HG02588 (cell line): ENCODE data around the gene CDH13.

Source experiments
- ATAC-seq: cut with Tn5 transposase; IDR thresholded peaks from one replicate; pipeline ENCODE4 v1.9.1; 2021; ENCODE audit warnings: mild to moderate bottlenecking, moderate library complexity; ENCODE audit not compliant: unreplicated experiment

CDH13 gene

DNA sequence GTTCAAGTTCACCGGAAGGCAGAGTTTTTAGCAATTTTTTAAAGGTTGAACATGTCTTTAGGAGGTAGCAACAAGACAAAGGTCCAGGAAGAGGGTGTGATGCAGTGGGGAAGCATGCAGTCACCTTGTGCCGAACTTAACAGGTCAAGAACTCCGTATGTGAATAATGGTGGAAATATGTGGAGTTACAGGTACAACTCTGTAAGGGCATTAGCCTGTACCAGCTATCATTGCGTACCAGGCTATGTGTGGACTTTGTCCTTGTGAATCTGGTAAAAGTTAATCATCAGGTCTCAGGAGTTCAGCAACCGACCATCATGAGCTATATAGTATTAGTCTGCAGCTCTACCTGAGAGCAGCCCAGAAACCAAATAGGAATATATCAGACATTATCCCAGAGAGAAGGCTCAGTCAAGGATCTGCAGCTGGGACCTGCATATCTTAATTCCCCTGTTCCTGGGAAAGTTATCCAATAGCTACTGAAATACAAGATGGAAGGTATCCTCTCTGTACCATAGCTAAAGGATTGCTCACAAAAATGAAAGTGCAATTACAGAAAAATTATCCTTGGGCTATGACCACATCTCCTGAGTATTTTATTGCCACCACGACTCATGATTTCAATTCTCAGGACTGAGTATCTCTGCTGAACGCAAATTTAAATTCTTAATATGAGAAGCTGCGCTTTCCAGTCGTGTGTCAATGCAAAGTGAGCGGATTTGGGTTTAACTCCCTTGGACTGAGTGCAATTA, 469.3 kb downstream of the CDH13 start:
- no peak for ATAC-seq

DNA sequence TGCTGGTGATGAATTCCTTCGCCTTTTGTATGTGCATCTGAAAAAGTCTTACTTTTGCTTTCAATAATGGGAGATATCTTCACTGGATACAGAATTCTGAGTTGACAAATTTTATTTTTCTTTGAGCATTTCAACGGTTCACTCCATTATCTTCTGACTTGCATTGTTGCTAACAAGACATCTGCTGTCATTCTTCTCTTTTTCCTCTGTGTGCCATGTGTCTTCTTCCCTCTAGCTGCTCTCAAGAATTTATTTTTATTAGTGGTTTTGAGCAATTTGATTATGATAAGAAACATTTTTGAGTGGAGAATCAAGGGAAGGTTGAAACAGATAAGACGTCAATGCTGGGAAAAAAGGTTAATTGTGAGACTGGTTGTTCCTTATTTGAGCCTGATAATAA, 471.8 kb downstream of the CDH13 start:
- no peak for ATAC-seq

DNA sequence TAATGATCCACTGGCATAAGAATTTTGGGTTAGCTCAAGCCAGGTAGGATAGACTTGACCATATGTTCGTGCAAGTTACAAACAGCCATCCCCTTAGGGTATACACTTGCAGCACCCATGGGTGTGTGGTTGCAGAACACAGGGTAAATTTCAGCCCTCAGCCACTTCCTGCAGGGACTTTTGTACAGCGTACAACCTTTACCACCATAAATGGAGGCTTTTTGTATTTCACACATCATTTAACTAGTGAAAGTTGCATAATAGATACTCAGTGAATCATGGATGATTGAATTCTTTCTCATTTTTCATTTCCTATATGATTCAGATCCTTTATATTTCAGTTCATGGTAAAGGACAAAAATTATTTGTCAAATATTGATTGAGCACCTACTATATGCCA, 473.9 kb downstream of the CDH13 start:
- ATAC-seq: no peak

DNA sequence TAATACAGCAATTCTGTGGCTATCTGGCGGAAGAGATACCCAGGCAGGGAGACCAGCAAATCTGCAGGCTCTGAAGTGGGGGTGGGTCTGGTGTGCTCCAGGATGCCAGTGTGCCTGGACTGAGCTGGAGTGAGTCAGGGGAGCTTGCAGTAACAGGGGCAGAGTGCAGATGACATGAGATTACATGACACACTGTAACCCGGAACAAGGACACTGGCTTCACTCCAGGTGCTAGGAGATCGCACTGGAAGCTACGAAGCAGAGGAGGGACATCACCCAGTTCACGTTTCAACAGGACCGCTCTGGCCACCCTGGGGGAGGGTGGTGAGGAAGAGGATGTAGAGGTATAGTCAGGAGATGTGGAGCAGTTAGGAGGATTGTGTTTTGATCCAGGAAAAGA, 475.6 kb downstream of the CDH13 start:
- no peak for ATAC-seq

DNA sequence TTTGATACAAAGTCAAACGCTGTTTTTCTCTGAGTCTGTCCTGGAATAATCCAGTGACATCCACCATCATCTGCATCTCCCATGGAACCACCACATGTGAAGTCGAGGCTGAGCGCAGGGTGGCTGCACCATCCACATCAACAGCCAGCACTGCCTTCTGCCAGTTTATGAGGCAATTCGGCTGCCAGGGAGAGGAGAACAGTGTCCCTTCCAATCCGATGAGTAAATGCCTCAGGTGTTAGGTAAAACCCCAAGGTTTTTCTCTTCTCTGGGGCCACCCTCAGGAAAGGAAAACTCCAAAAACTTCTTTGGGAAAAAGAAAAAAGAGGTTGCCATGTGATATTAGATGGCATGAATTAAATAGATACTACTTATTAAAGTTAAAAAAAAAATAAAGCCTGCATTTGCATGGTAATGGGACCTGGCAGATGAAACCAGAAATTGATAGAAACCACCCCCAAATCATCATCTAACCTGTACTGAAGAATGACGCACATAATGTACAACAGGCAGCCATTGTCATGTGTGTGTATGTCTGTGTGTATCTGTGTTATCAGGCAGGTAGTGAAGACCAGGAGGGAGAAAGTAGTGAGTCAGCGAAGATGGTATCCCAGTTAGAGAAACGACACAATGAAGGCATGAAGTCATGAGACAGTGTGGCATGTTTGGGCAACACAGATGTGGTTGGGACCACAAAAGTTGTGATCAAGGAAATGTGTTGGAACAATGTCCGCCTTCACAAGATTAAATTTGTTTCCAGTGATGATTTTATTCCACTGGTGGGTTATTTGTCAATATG, 478.7 kb downstream of the CDH13 start:
- no peak for ATAC-seq

DNA sequence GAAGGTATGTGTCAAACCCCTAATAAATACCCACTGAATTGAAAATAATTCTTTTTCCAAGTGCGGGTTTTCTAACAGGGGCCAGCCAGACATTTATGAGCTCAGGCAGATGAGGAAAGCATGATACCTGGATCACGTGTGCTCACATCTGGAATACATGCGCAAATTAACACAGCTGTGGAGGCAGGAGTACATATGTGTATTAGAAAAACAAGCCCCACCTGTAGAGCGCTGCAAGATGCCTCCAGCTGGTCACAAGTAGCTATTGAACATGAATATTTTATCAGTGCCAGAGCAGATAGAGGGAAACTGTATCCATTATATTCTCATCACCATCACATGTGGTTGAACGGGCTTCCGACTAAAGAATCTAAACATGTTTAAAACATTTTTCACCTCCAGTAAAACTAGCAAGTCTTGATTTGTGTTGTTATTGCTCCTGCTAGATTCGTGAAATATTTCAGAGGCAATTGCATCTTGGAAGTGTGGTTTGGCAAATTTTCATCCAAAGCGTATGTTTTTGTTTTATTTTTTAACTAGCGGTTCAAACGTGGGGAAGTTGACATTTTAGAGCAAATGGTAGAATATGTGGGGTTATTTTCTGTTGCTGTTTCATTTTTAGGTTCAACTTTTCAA, 482.8 kb downstream of the CDH13 start:
- ATAC-seq: no peak

DNA sequence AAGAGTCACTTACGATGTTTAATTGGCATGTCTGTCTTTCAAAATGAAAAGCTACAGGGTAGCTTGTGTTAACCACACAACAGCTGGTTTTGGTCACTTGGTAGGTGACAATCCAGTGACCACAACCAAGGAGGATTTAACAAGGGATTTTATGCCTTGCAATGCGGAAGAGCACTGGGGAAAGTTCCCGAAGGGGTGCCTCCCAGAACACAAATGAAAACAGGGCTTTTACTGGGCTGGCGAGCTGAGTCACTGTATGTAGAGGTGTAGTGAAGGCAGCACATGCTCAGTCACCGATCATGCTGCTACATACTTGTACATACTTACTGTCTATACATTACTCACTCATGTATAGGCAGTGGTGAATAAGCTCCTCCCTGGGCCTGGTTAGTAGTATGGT, 483.5 kb downstream of the CDH13 start:
- ATAC-seq: no peak

DNA sequence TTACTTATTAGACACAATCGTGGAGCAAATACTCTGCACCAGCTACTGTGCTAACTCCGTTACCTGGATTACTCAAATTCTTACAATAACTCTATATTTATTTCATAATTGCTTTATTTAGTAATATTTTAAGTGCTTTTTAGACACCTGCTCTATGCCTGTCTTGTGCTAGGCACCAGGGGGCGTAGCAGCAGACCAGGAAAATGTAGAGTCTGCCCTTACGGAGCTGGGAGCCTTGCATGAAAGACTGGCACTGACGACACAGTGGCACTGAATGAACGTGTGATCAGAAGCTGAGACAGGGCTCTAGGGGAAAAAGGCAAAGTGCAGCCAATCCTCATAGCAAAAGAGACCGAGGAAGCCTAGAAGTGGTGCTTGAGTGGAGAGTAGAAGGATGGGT, 486.5 kb downstream of the CDH13 start:
- ATAC-seq: no peak

DNA sequence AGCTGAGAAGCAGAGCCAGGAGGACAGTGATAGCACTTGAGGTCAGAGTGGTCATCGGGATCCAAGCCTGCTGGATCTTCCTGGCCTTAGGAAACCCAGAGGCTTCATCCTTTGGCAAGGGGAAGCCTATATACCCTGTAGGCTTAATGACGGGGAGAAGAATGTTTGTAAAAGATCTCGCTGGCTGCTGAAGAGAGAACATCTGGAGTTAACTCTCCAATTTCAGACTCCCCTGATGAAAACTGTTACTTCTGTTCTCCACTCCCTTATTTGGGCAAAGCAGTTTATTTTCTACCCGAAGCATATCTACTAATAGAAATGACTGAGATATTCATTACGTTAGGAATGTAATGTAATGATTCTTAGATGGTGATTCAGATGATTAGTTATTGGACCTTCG, 487.0 kb downstream of the CDH13 start:
- ATAC-seq: no peak

DNA sequence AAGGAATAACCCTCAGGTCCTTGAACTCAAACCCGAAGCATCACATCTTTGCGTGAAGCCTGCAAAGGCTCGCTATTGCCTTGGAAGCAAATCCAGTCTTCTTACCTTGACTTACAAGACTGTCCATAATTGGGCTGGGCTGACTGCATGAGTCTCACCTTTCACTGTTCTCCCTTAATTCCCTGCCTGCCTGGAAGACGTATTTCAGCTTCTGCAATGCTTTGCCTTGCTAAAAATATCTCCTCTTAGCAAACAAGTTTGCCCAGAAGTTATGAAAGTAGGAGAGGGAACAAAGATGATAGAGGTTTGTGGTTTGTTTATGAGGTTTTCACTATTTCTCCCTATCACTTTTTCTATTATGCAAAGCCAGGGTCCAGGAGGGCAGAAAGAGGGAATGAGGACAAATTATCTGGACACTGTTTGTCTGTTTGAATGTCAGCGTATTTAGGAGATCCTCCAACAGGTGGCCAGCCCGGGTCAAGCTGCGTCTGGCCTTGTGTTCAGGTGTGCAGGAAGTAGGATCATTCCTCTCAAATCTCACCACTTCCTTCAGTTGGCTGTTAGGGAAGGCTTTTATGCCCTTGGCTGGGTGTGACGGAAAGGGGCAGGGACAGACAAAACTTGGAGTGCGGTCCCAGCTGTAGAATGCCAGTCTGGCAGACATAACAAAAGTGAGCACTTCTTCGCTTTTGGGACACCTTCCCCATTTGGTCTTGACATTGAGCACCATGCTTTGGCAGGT, 488.9 kb downstream of the CDH13 start:
- ATAC-seq: no peak

DNA sequence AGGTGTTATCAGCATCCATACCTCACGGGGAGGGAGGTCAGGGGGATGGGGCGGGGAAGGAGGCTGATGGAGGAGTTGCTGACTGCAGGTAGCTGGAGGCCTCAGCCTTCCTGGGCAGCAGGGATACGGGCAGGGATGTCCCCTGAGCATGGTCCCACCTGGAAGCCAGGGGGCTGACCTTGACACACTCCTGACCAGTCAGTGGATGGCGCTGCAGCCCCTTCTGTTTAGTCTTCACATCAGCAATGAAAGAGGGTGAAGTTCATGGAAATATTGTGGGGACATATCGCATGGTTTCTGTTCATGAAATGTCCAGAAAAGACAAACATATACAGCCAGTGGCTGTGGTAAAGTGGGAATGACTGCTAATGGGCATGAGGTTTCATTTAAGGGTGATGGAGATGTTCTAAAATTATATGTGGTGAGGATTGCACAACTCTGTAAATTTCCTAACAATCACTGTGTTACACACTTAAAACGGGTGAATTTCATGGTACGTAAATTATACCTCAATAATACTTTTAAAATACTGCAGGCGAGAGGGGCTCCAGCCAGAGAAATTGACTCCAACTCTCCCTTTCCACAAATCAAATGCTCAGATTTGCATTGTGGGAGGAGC, 489.6 kb downstream of the CDH13 start:
- no peak for ATAC-seq

DNA sequence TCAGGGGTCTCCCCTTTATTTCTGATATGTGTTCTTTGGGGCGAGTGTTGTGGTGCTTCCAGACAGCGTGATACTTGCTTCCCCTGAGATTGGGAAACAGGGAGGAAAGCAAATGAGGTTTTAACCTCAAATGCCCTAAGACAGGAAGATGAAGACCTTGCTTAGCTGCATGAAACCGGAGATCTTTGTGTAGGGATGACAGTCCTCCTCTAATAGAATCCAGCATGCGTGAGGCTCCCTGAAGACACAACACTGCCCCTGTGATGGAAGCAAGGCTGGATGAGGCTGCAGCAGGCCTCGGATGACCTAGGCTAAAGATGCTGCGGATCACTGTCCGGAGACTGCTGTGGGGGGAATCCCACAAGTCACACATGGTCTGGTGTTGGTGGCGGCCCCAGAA, 491.0 kb downstream of the CDH13 start:
- ATAC-seq: no peak

DNA sequence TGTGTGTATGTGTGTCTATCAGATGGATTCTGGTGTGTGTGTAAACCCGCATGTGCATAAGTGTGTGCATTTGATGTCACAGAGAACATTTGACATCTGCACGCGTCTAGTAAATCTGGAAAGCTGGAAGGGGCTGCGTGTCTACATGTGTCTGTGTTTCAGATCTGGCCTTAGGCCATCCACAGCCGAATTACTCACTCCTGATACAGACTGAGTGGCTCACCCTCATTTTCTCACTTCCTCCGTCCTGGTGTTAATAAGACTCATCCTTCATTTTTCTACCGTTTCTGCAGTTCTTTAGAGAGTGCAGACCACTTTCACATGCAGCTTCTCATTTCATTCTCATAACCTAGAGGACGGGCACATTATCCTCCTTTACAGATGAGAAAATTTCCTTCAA, 491.6 kb downstream of the CDH13 start:
- no peak for ATAC-seq

DNA sequence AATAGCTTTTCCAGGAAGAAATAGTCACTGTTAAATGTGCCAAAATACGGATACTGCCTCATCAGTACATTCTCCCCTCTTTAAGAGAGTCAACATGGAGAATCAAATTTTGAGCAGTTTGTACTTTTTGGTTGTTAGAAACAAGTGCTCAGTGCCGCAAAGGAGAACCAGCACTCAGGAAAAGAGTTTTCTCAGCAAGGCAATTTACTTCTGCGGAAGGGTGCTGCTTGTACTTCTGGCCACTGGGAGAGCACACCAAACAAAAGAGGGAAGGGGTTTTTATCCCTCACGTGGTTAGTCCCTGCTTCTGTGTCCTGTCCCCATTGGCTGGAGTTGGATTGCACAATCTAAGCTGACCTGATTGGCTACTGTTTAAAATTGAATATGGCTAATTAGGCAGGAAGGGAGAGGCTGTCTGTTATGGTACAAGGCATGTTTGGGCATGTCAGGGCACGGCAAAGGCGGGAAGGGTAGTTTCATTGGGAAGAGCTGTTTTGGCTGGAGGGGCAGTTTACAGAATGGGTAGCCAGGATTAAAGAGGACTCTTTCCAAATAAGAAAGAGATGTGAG, 499.3 kb downstream of the CDH13 start:
- no peak for ATAC-seq

DNA sequence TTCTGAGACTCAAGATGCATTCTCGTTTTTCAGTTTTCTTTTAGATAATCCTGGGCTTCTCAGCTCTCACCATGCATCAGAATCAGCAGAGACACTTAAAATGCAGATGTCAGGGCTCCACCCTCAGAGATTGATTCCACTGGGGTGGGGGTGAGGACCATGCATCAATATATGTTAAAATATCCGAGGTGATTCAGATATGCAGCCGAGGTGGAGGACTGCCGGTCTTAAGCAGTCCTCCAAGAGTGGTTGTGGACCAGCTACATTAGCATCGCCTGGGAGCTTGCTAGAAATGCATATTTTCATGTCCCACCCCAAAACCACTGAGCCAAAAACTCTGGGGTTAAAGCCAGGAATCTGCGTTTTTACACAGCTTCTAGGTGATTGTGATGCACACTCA, 501.3 kb downstream of the CDH13 start:
- ATAC-seq: no peak

DNA sequence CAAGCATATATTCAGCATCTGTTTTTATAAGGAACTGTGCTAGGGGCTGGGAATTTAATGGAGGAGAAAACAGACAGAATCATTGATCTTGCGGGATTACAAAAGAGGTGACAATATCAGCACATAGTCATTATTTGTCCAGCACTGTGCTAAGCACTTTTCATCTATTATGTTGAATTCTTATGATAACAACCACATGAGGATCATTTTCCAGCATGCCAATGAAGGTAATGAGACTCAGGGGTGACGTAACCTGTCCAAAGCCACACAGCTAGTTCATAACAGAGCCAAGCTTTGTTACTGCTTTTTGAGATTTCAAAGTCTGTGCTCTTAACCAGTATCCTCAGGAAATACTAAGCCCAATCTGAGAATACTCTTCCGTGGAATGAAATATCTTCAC, 503.3 kb downstream of the CDH13 start:
- ATAC-seq: no peak

DNA sequence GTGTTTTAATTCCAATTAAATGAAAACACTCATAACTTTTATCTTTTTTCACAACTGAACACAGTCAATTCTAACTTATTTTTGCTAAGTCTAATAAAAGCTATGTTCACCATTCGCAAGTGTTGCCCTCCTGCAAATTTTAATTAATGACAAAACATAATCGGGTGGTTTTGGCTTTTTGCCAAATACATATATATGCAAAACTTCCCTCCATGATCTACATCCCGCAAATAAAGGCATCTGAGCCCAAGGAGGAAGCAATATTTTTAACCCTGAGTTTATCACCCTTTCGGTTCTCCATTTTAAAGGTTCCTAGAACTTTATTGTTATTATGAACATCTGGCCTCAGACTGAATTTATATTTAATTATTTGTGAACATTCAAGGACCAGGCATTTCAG, 507.9 kb downstream of the CDH13 start:
- no peak for ATAC-seq

DNA sequence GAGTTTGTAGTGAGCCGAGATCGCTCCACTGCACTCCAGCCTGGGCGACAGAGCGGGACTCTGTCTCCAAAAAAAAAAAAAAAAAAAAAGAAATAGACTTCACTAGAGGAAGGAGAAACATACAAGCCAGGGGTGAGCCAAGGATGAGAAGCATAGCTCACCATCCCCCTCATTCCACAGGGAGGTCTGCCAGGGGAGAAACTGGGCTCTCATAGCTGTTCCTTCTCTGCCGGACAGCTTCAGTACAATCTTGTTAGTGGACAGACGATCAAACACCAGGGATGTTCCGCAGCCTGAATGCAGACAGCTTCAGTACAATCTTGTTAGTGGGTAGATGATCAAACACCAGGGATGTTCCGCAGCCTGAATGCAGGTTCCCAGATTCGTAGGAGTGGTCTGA, 509.6 kb downstream of the CDH13 start:
- ATAC-seq: no peak

DNA sequence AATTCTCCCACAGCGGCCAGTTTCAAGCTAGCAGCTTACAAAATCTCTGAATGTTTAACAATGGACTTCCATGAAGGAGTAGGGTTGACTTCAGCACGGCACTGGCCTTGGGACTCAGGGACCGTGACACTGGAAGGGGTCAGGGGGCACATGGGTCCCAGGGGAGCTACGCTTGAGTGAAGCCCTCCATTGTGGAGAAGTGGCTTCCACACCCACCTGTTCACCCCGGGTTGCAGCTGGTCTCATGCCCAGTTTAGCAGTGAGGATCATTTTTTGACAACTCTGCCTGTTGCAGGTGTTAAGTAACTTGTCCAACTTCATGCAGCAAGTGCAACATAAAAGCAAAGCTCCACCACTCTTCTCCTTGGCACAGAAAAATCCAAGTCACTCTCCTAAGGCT, 510.2 kb downstream of the CDH13 start:
- ATAC-seq: no peak

DNA sequence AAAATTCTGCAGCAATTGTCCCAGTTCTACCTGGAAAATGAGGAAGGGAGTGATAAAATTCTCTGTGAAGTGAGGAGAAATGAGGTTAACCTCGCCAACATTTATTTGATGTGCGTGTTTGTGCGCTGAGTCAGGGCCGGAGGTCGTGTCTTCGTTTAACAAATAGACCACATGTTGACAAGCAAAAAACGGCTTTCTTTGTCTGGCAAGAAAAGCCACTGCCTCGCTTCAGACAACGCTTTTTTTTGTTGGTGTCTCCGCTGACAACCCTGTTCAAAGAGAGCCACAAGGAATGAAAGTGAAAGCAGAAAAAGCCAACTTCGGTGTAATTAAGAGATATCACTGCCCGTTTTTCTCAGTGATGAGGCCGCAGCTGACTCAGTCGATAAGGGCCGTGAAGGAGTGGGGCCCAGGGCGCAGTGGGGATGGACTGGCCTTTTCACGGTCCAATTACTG, 510.6 kb downstream of the CDH13 start:
- no peak for ATAC-seq

DNA sequence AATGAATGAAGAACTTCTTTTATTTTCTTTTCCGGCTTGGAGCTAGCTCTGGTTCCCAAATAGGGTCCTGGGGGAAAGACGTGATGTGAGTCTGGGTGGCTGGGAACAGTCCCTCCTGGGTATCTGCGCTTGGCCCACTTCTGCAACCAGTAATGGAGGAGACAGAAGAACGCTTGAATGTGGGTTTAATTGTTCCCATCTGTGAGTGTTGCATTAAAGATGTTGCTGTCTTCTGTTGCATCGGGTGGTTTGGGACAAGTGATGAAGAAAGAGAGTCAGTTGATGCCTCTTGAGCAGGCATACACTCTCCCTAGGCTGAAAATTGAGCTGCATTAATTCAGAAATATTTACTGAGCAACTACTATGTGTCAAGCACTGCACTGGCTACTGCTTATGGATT, 511.1 kb downstream of the CDH13 start:
- no peak for ATAC-seq
